SH-SY5Y (cell line): ENCODE data around the gene PMM1.

Source experiments
- GATA2 ChIP-seq: IDR thresholded peaks from 2 replicates; pipeline ENCODE4 v1.6.1; 2011; ENCODE audit warnings: mild to moderate bottlenecking, low read depth, low read length
- GATA3 ChIP-seq: IDR thresholded peaks from 2 replicates; pipeline ENCODE4 v1.6.1; 2011; ENCODE audit warnings: low read depth, mild to moderate bottlenecking, low read length, moderate library complexity

DNA sequence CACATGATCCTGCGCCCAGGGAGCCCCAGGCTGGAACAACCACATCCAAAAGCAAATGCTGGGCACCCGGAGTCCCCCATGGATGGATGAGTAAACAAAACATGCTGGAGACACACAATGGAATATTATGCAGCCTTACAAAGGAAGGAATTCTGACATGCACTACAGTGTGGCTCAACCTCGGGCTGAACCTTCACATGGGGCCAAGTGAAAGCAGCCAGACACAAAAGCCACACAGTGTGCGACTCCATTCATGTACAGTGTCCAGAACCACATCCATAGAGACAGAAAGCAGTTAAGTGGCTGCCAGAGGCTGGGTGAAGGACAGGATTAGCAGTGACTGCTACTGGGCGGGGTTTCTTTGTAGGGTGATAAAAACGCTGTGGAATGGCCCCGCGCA, 55.4 kb downstream of the PMM1 start:
- no peak for TF ChIP-seq GATA3
- no peak for TF ChIP-seq GATA2
